Heart right ventricle (tissue), 16 donors: Measurements from ENCODE around the gene FAM222A. TPM values are rescaled to one million over a fixed set of nuclear protein-coding genes. Genes with fewer than 3 reads are reported as not detected.

ENCODE experiments used
- ATAC-seq, 8 donors: fragments of 200-7000 bp; cut with Tn5 transposase; one replicate each; pipeline ENCODE4 v1.9.1; 2020; ENCODE audit warnings: mild to moderate bottlenecking in 8 of 8, moderate library complexity in 8 of 8, moderate number of reproducible peaks in 1 of 8
- DNase-seq, 2 donors: peaks; one replicate each; pipeline ENCODE4 v3.0.0-alpha.2; 2020
- H3K27ac ChIP-seq, 10 donors: fragments of 200-600 bp; sonication (generic) in 2 of 10; one replicate each; pipeline versions ENCODE4 v1.5.0 to v1.8.0; 2020 to 2022; ENCODE audit warnings: mild to moderate bottlenecking in 3 of 10
- H3K27me3 ChIP-seq, 7 donors: fragments of 200-600 bp; one replicate each; pipeline ENCODE4 v1.8.0; 2021 to 2022; ENCODE audit warnings: mild to moderate bottlenecking in 2 of 7
- H3K36me3 ChIP-seq, 9 donors: fragments of 200-600 bp; sonication (generic) in 1 of 9; one replicate each; pipeline versions ENCODE4 v1.5.0 to v1.8.0; 2020 to 2022; ENCODE audit warnings: mild to moderate bottlenecking in 2 of 9
- H3K4me1 ChIP-seq, 9 donors: fragments of 200-600 bp; sonication (generic) in 1 of 9; one replicate each; pipeline versions ENCODE4 v1.5.0 to v1.8.0; 2020 to 2022; ENCODE audit warnings: mild to moderate bottlenecking in 4 of 9
- H3K4me3 ChIP-seq, 10 donors: fragments of 200-600 bp; sonication (generic) in 2 of 10; one replicate each; pipeline versions ENCODE4 v1.5.0 to v1.8.0; 2020 to 2022; ENCODE audit warnings: mild to moderate bottlenecking in 7 of 10, moderate library complexity in 2 of 10
- H3K9me3 ChIP-seq, 11 donors: fragments of 200-600 bp in 10 of 11; sonication (generic) in 2 of 11; one replicate each; pipeline versions ENCODE4 v1.5.0 to v1.8.0; 2013 to 2022; ENCODE audit warnings: mild to moderate bottlenecking in 2 of 11, control low read depth in 1 of 11, moderate library complexity in 1 of 11
- CTCF ChIP-seq, 9 donors: fragments of 200-600 bp; sonication (generic) in 2 of 9; IDR thresholded peaks; one replicate each; pipeline versions ENCODE4 v1.5.0 to v1.8.0; 2021 to 2022; ENCODE audit warnings: antibody characterized with exemption in 9 of 9, mild to moderate bottlenecking in 5 of 9, moderate library complexity in 1 of 9
- WGBS, 2 donors: extraction: QIAGEN DNeasy Blood & Tissue Kit; methylation state at CpG; one replicate each; pipeline ENCODE4 v1.1.7; 2013; ENCODE audit warnings: inconsistent platforms in 1 of 2; 5-methylcytosine and 5-hydroxymethylcytosine counted together
- intact Hi-C, 10 donors: fragments of 100-400 bp; cut with DNase I; formaldehyde crosslinking; loops; one replicate each; pipeline versions ENCODE4 v1.11.1 to v1.14.2; 2022
- polyA plus RNA-seq, 2 donors: library from polyadenylated mRNA; stranded (reverse); fragments of 200-250 nt; gene quantifications; one replicate each; pipeline ENCODE4 v1.2.3, GENCODE V29; 2013
- total RNA-seq, 10 donors: library from RNA; stranded (reverse); fragmentation: NEBNext Ultra II Directional in 3 of 10; extraction: Animal tissue kit (Norgen Biotek cat#: 25700) in 3 of 10; gene quantifications; one replicate each; pipeline versions ENCODE4 v1.2.1 to v1.2.4, GENCODE V29; 2021 to 2023
- donor health status: Arrhythmogenic right ventricular cardiomyopathy.
- donor health status: ischemic (EF 13 %, LVEDD 7.1; RV severe dilation, severe dysfunction).
- donor health status: healthy with polysubstance abuse.
- donor health status: DM: no; HTN: yes; CAD: no.
- donor health status: DM: no; HTN: no; CAD: no.
- donor health status: ischemic (EF 25% LVEDD 6.9; RV normal size, moderate dysfunction).
- donor health status: ischemic (EF 25% LVEDD 5.7; RV mildly dilated, moderate dysfunction).
- donor health status: healthy.
- donor health status: DM: yes; HTN: yes; CAD: no.
- donor health status: Ischemic cardiomyopathy.
- donor health status: ischemic (EF 35%, LVEDD 5.7; RV mildly dilated, moderate dysfunction).
- donor health status: nonischemic (EF 11% LVEDD 7.7; RV severe dilation, severe dysfunction).
- donor health status: DM: yes; HTN: yes; CAD: no.
- donor health status: PGD.
- donor health status: ischemic (EF 29% LVEDD 5.4; RV normal size, mild dysfunction).
- donor health status: nonischemic (EF 23%, LVEDD 6.1; RV moderate dilation, normal function).

The FAM222A gene
- total and polyA plus RNA-seq, 12 donors = 2.7 to 26.0 (median 7.0) TPM

GRCh38 chr12:109710747-109711595 lies 2.7 kb upstream of the FAM222A start:
- WGBS, 2 donors = 63% methylated on average over 11 of the region's 11 CpGs
- Histone ChIP-seq H3K9me3 (no peaks in the 10 kb centered on the region), H3K4me1 (peaks cover 5 to 34% (median 24%) of the 10 kb centered on the region in 9 donors), H3K27ac (no peak overlapping the region), H3K36me3 (no peaks in the 10 kb centered on the region), H3K27me3 (peaks cover 0 to 51% (median 21%) of the 10 kb centered on the region in 7 donors), H3K4me3 (no peak overlapping the region)
- ATAC-seq (no peak), DNase-seq (no peak)
- no peak for TF ChIP-seq CTCF (IDR thresholded peaks at IDR 0.05)
- intact Hi-C loops = loop anchor here in 7 of 10 donors (5.0 to 10.0 kb wide), 4 partner anchors 64 to 116 kb away; no protein-coding TSS in a partner anchor

GRCh38 chr12:109711596-109712461 lies 1.8 kb upstream of the FAM222A start:
- no peak for TF ChIP-seq CTCF (IDR thresholded peaks at IDR 0.05)
- Histone ChIP-seq H3K4me1 (peaks cover 5 to 43% (median 29%) of the 10 kb centered on the region in 9 donors), H3K27ac (peak overlapping the region in 1 of 10 donors; percentile 19), H3K9me3 (no peaks in the 10 kb centered on the region), H3K4me3 (peak overlapping the region in 1 of 10 donors; percentile 15), H3K36me3 (no peaks in the 10 kb centered on the region), H3K27me3 (peaks cover 0 to 57% (median 21%) of the 10 kb centered on the region in 7 donors)
- peak in 1 of 2 donors; percentile 46 for DNase-seq
- 9 to 11% methylated on average over 37 of the region's 37 CpGs for WGBS, 2 donors
- intact Hi-C loops = loop anchor here in 7 of 10 donors (5.0 to 10.0 kb wide), 4 partner anchors 63 to 117 kb away; no protein-coding TSS in a partner anchor
- ATAC-seq = peak in 2 of 8 donors; percentile 7 to 30

GRCh38 chr12:109714141-109714912 lies 702 bp downstream of the FAM222A start:
- peak in 5 of 8 donors; percentile 12 to 31 (median 15) for ATAC-seq
- Histone ChIP-seq H3K4me3 (peak overlapping the region; percentile 47 to 74 (median 70)), H3K4me1 (peaks cover 5 to 67% (median 41%) of the 10 kb centered on the region in 9 donors), H3K9me3 (no peaks in the 10 kb centered on the region), H3K36me3 (no peaks in the 10 kb centered on the region), H3K27me3 (peaks cover 0 to 82% (median 21%) of the 10 kb centered on the region in 7 donors), H3K27ac (peak overlapping the region in 9 of 10 donors; percentile 40 to 85 (median 73))
- peak in 8 of 9 donors; percentile 9 to 51 (median 23) for TF ChIP-seq CTCF (IDR thresholded peaks at IDR 0.05)
- 2% methylated on average over 75 to 96 of the region's 96 CpGs for WGBS, 2 donors
- intact Hi-C loops = loop anchor here in 7 of 10 donors (2.0 to 10.0 kb wide), 5 partner anchors 60 to 196 kb away; no protein-coding TSS in a partner anchor
- peak; percentile 63 to 72 for DNase-seq
